Natural killer cell (primary cell): ENCODE data around the gene ISG15. TPM values are rescaled to one million over a fixed set of nuclear protein-coding genes. Genes with fewer than 3 reads are reported as not detected.

Experiments used
- ATAC-seq, 3 donors: fragments of 150-1000 bp in 2 of 3; fragments of 200-7000 bp in 1 of 3; cut with Tn5 transposase; 1 replicate in 1 of 3; 2 replicates in 2 of 3; pipeline ENCODE4 v1.10.0; 2021; ENCODE audit warnings: mild to moderate bottlenecking in 2 of 3, moderate library complexity in 2 of 3
- DNase-seq, 2 donors: peaks; one replicate each; pipeline versions ENCODE4 v3.0.0 to v3.0.0-alpha.2; 2013 to 2021; ENCODE audit warnings: mixed read lengths in 1 of 2
- H3K27ac ChIP-seq: one replicate; pipeline ENCODE4 v1.5.1; 2013; ENCODE audit warnings: mild to moderate bottlenecking, low read length
- H3K27me3 ChIP-seq: one replicate; pipeline ENCODE4 v1.6.1; 2013; ENCODE audit warnings: low read length; ENCODE audit not compliant: control insufficient read depth, insufficient read depth
- H3K36me3 ChIP-seq: one replicate; pipeline ENCODE4 v1.6.1; 2013; ENCODE audit warnings: low read length; ENCODE audit not compliant: control insufficient read depth, insufficient read depth
- H3K4me1 ChIP-seq: one replicate; pipeline ENCODE4 v1.6.1; 2013; ENCODE audit warnings: low read length; ENCODE audit not compliant: control insufficient read depth, insufficient read depth
- H3K4me3 ChIP-seq: one replicate; pipeline ENCODE4 v1.5.1; 2013; ENCODE audit warnings: low read length
- H3K9me3 ChIP-seq: one replicate; pipeline ENCODE4 v1.6.1; 2013; ENCODE audit warnings: low read length; ENCODE audit not compliant: control insufficient read depth, insufficient read depth
- H3K27ac Mint-ChIP-seq, 2 donors: one replicate each; pipeline ENCODE4 v1.8.0; 2022; ENCODE audit warnings: mild to moderate bottlenecking in 2 of 2, mixed read lengths in 2 of 2, moderate library complexity in 1 of 2
- H3K27me3 Mint-ChIP-seq, 2 donors: one replicate each; pipeline ENCODE4 v1.8.0; 2022; ENCODE audit warnings: low read depth in 2 of 2, mixed read lengths in 2 of 2
- H3K36me3 Mint-ChIP-seq: one replicate; pipeline ENCODE4 v1.8.0; 2022; ENCODE audit warnings: mixed read lengths
- H3K4me1 Mint-ChIP-seq, 2 donors: one replicate each; pipeline ENCODE4 v1.8.0; 2022; ENCODE audit warnings: mixed read lengths in 2 of 2
- H3K4me3 Mint-ChIP-seq: one replicate; pipeline ENCODE4 v1.8.0; 2022; ENCODE audit warnings: mild to moderate bottlenecking, moderate library complexity, mixed read lengths
- H3K9me3 Mint-ChIP-seq, 2 donors: one replicate each; pipeline ENCODE4 v1.8.0; 2022; ENCODE audit warnings: mixed read lengths in 2 of 2
- WGBS: methylation state at CpG from one replicate; pipeline ENCODE4 v1.1.7; 2013; ENCODE audit warnings: missing lambda C conversion rate; ENCODE audit not compliant: insufficient coverage; 5-methylcytosine and 5-hydroxymethylcytosine counted together
- intact Hi-C: fragments of 100-400 bp; cut with micrococcal nuclease; formaldehyde crosslinking; loops from one replicate; pipeline ENCODE4 v1.14.2; 2022
- total RNA-seq, 4 donors: library from RNA; stranded (reverse); fragments of 120-200 nt in 1 of 4; gene quantifications; one replicate each; pipeline versions ENCODE4 v1.2.3 to v1.2.4, GENCODE V29; 2013 to 2022
- TF ChIP-seq, protein P1 (sequence below): fragments of 200-600 bp; IDR thresholded peaks from one replicate; pipeline ENCODE4 v1.8.0; 2022; ENCODE audit warnings: antibody characterized with exemption

The ISG15 gene
- total RNA-seq, 3 donors from 2014 or later (not counting 1 experiment from before 2014, with no cell fraction given), result 17.0 to 56.9 (median 50.2) TPM

DNA sequence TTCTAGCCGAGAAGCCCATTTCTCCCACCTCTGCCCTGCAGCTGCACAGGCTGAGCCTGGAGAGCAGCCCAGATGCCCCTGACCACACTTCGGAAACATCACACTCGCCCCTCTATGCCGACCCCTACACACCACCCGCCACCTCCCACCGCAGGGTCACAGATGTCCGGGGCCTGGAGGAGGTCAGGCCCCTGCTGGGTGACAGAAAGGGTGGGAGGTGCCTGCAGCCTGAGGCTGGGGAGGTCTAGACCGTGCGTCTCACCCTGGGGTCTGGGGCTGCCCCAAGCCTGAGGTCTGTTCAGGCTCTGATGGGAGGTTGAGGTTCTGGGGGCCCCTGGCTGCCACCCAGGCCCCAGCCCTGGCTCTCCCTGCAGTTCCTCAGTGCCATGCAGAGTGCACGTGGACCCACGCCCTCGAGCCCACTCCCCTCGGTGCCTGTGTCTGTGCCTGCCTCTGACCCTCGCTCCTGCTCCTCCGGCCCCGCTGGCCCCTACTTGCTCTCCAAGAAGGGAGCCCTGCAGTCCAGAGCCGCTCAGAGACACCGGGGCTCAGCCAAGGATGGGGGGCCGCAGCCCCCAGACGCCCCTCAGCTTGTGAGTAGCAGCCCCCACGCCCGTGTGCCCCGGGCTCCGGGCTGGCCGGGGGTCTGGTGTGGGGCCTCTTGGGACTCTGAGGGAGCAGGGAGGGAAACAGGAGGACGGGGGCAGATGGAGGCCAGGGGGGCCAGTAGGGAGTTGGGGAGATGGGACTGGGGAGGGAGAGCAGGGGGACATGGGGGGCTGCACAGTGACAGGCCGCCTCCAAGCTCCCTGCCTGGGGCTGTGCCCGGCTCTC lies 39.6 kb upstream of the ISG15 start:
- DNase-seq (no peak), ATAC-seq (no peak)
- H3K27me3 Mint-ChIP-seq, result peaks cover 0 to 19% of the 10 kb centered on the region in 2 donors
- peaks cover 0 to 8% of the 10 kb centered on the region in 2 donors for H3K4me1 Mint-ChIP-seq
- peaks cover 13% of the 10 kb centered on the region for H3K27me3 ChIP-seq
- H3K4me3 Mint-ChIP-seq, result no peak overlapping the region
- no peaks in the 10 kb centered on the region for H3K9me3 ChIP-seq
- WGBS, result 92% methylated on average over 28 of the region's 28 CpGs
- intact Hi-C loops, result no loop called here
- H3K36me3 ChIP-seq, result no peaks in the 10 kb centered on the region
- peaks cover 12% of the 10 kb centered on the region for H3K4me1 ChIP-seq
- no peaks in the 10 kb centered on the region for H3K36me3 Mint-ChIP-seq
- H3K4me3 ChIP-seq, result no peak overlapping the region
- TF ChIP-seq, protein P1, sequence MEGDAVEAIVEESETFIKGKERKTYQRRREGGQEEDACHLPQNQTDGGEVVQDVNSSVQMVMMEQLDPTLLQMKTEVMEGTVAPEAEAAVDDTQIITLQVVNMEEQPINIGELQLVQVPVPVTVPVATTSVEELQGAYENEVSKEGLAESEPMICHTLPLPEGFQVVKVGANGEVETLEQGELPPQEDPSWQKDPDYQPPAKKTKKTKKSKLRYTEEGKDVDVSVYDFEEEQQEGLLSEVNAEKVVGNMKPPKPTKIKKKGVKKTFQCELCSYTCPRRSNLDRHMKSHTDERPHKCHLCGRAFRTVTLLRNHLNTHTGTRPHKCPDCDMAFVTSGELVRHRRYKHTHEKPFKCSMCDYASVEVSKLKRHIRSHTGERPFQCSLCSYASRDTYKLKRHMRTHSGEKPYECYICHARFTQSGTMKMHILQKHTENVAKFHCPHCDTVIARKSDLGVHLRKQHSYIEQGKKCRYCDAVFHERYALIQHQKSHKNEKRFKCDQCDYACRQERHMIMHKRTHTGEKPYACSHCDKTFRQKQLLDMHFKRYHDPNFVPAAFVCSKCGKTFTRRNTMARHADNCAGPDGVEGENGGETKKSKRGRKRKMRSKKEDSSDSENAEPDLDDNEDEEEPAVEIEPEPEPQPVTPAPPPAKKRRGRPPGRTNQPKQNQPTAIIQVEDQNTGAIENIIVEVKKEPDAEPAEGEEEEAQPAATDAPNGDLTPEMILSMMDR, result no peak
- H3K27ac Mint-ChIP-seq, result no peak overlapping the region
- H3K9me3 Mint-ChIP-seq, result no peaks in the 10 kb centered on the region
- H3K27ac ChIP-seq, result no peak overlapping the region

DNA sequence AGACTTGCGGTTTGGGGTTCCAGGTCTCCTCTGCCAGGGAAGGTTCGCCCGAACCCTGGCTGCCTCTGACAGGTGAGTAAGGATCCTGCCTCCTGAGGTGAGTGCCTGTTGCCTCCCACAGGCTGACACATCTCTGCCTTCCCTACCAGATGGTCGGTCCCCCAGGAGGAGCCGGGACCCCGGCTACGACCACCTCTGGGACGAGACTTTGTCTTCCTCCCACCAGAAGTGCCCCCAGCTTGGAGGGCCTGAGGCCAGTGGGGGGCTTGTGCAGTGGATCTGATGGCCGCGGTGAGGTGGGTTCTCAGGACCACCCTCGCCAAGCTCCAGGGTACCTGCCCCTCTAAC lies 39.0 kb upstream of the ISG15 start:
- WGBS, result 91% methylated on average over 11 of the region's 11 CpGs
- intact Hi-C loops, result no loop called here
- Mint-ChIP-seq H3K4me1 (peaks cover 0 to 8% of the 10 kb centered on the region in 2 donors), H3K36me3 (no peaks in the 10 kb centered on the region), H3K4me3 (no peak overlapping the region), H3K9me3 (no peaks in the 10 kb centered on the region), H3K27me3 (peaks cover 0 to 17% of the 10 kb centered on the region in 2 donors), H3K27ac (no peak overlapping the region)
- Histone ChIP-seq H3K4me3 (no peak overlapping the region), H3K4me1 (peaks cover 12% of the 10 kb centered on the region), H3K9me3 (no peaks in the 10 kb centered on the region), H3K27ac (no peak overlapping the region), H3K27me3 (peaks cover 13% of the 10 kb centered on the region), H3K36me3 (no peaks in the 10 kb centered on the region)
- ATAC-seq (no peak), DNase-seq (no peak)
- TF ChIP-seq, protein P1, result no peak

DNA sequence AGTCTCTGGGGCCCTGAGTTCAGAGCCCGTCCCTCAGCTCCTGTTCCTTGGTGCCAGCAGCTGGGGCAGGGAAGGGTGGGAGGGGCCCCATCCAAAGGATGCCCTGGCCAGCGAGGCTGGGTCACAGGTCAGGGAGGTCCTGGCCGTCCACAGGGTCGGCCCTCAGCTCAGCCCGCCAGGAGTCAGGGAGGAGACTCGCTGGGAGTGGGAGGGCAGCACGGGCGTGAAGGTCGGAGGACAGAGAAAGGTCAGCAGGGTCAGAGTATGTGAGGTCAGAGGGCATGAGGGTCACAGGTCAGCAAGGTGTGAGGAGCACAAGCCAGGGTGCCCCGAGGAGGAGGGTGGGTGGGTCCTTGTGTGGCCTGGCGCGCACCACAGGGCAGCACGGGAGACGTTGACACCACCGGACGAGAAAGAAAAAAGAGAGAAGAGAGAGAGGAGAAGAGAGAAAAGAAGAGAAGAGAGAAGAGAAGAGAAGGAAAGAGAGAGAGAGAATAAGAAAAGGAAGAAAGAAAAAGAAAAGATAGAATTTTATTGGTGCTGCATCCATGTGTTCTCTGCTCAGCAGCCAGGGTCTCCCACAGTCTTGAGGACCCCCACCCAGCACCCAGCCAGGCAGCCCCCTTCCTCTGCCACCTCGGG lies 38.5 kb upstream of the ISG15 start:
- Mint-ChIP-seq H3K9me3 (no peaks in the 10 kb centered on the region), H3K27me3 (peaks cover 0 to 12% of the 10 kb centered on the region in 2 donors), H3K4me3 (no peak overlapping the region), H3K4me1 (peaks cover 0 to 8% of the 10 kb centered on the region in 2 donors), H3K27ac (no peak overlapping the region), H3K36me3 (no peaks in the 10 kb centered on the region)
- H3K4me1 ChIP-seq, result peaks cover 12% of the 10 kb centered on the region
- H3K4me3 ChIP-seq, result no peak overlapping the region
- H3K27me3 ChIP-seq, result peaks cover 13% of the 10 kb centered on the region
- intact Hi-C loops, result no loop called here
- no peak for ATAC-seq
- TF ChIP-seq, protein P1, result no peak
- DNase-seq, result no peak
- no peak overlapping the region for H3K27ac ChIP-seq
- no peaks in the 10 kb centered on the region for H3K9me3 ChIP-seq
- no peaks in the 10 kb centered on the region for H3K36me3 ChIP-seq
- 87% methylated on average over 17 of the region's 17 CpGs for WGBS
